Mucosa of descending colon (tissue), 3 donors: Measurements from ENCODE around the gene CDC42SE2. TPM values are rescaled to one million over a fixed set of nuclear protein-coding genes. Genes with fewer than 3 reads are reported as not detected.

Experiments
- ATAC-seq: fragments of 200-7000 bp; cut with Tn5 transposase; one replicate; pipeline ENCODE4 v1.9.1; 2020; ENCODE audit warnings: mild to moderate bottlenecking, moderate library complexity
- DNase-seq, 3 donors: peaks; one replicate each; pipeline ENCODE4 v3.0.0-alpha.2; 2020
- H3K36me3 ChIP-seq: fragments of 200-600 bp; one replicate; pipeline ENCODE4 v1.8.0; 2021; ENCODE audit warnings: low read depth, mild to moderate bottlenecking
- H3K4me1 ChIP-seq: fragments of 200-600 bp; one replicate; pipeline ENCODE4 v1.8.0; 2021; ENCODE audit warnings: low read depth, mild to moderate bottlenecking
- H3K4me3 ChIP-seq: fragments of 200-600 bp; one replicate; pipeline ENCODE4 v1.8.0; 2021; ENCODE audit warnings: mild to moderate bottlenecking
- H3K9me3 ChIP-seq: fragments of 200-600 bp; one replicate; pipeline ENCODE4 v1.8.0; 2021; ENCODE audit warnings: mild to moderate bottlenecking
- CTCF ChIP-seq: fragments of 200-600 bp; IDR thresholded peaks from one replicate; pipeline ENCODE4 v1.8.0; 2022; ENCODE audit warnings: antibody characterized with exemption, mild to moderate bottlenecking
- intact Hi-C, 2 donors: fragments of 100-400 bp; cut with DNase I in 1 of 2; cut with micrococcal nuclease in 1 of 2; formaldehyde crosslinking; loops; one replicate each; pipeline versions ENCODE4 v1.11.0 to v1.11.1; 2022; cut with DNase I, micrococcal nuclease
- total RNA-seq, 3 donors: library from RNA; stranded (reverse); fragmentation: NEBNext Ultra II Directional in 2 of 3; extraction: Animal tissue kit (Norgen Biotek cat#: 25700) in 2 of 3; gene quantifications; one replicate each; pipeline versions ENCODE4 v1.2.1 to v1.2.4, GENCODE V29; 2021 to 2023
- donor health status: DM: no; HTN: no; CAD: no; lungs with moderate emphysema.
- donor health status: DM: no; HTN: no; CAD: no.
- donor health status: DM: no; HTN: yes; CAD: no.

Gene CDC42SE2
- total RNA-seq, 3 donors from 2014 or later, result 60.5 to 116 (median 101) TPM

- H3K4me1 ChIP-seq, result peaks cover 4% of the 10 kb centered on the region
- TF ChIP-seq CTCF, result no peak
- DNase-seq, result no peak
- ATAC-seq, result no peak
- no peaks in the 10 kb centered on the region for H3K36me3 ChIP-seq
- intact Hi-C loops, result no loop called here
- H3K4me3 ChIP-seq, result no peak overlapping the region
- H3K9me3 ChIP-seq, result no peaks in the 10 kb centered on the region
These were observed 103.5 kb downstream of the CDC42SE2 start for GRCh38 chr5:131367219-131367860.

GRCh38 chr5:131368866-131369265 is 105.0 kb downstream of the CDC42SE2 start:
- H3K4me1 ChIP-seq, result peaks cover 4% of the 10 kb centered on the region
- ATAC-seq, result peak; percentile 61
- no peak for DNase-seq
- no peak for TF ChIP-seq CTCF
- H3K4me3 ChIP-seq, result no peak overlapping the region
- H3K36me3 ChIP-seq, result no peaks in the 10 kb centered on the region
- intact Hi-C loops, result no loop called here
- no peaks in the 10 kb centered on the region for H3K9me3 ChIP-seq

- intact Hi-C loops, result no loop called here
- ATAC-seq (no peak), DNase-seq (no peak)
- Histone ChIP-seq H3K36me3 (no peaks in the 10 kb centered on the region), H3K4me3 (no peak overlapping the region), H3K4me1 (peaks cover 4% of the 10 kb centered on the region), H3K9me3 (no peaks in the 10 kb centered on the region)
- TF ChIP-seq CTCF, result no peak
These were observed 105.7 kb downstream of the CDC42SE2 start for GRCh38 chr5:131369558-131369957.

GRCh38 chr5:131371835-131372234 is 108.0 kb downstream of the CDC42SE2 start:
- TF ChIP-seq CTCF, result no peak
- intact Hi-C loops, result no loop called here
- no peak for DNase-seq

GRCh38 chr5:131373265-131373664 is 109.4 kb downstream of the CDC42SE2 start:
- H3K36me3 ChIP-seq, result no peaks in the 10 kb centered on the region
- H3K4me3 ChIP-seq, result no peak overlapping the region
- ATAC-seq (peak; percentile 10), DNase-seq (no peak)
- intact Hi-C loops, result no loop called here
- TF ChIP-seq CTCF, result no peak
- no peaks in the 10 kb centered on the region for H3K9me3 ChIP-seq
- peaks cover 16% of the 10 kb centered on the region for H3K4me1 ChIP-seq

More at GRCh38 chr5:131371835-131372234, 108.0 kb downstream of the CDC42SE2 start:
- Histone ChIP-seq H3K36me3 (no peaks in the 10 kb centered on the region), H3K4me3 (no peak overlapping the region), H3K4me1 (peaks cover 4% of the 10 kb centered on the region), H3K9me3 (no peaks in the 10 kb centered on the region)
- ATAC-seq, result no peak

GRCh38 chr5:131375351-131375750 is 111.5 kb downstream of the CDC42SE2 start:
- H3K4me1 ChIP-seq, result peaks cover 15% of the 10 kb centered on the region
- intact Hi-C loops, result no loop called here

More at GRCh38 chr5:131375351-131375750, 111.5 kb downstream of the CDC42SE2 start:
- no peak for TF ChIP-seq CTCF
- no peak overlapping the region for H3K4me3 ChIP-seq
- DNase-seq, result no peak
- no peaks in the 10 kb centered on the region for H3K36me3 ChIP-seq
- H3K9me3 ChIP-seq, result no peaks in the 10 kb centered on the region
- ATAC-seq, result no peak
